HL-60 (cell line): ENCODE results near the gene SHH.

Source experiments
- DNase-seq, 2 experiments: peaks; one replicate each; pipeline ENCODE4 v3.0.0-alpha.2; 2010 to 2020; ENCODE audit warnings: low read depth in 1 of 2, low spot score in 1 of 2
- H3K27ac ChIP-seq: fragments of 250-450 bp; sonication (Bioruptor Pico); replicated peaks from 2 replicates; pipeline ENCODE4 v1.5.1; 2020; ENCODE audit warnings: mild to moderate bottlenecking, moderate library complexity
- H3K27me3 ChIP-seq: fragments of 250-450 bp; sonication (Bioruptor Pico); 2 replicates; pipeline ENCODE4 v1.5.1; 2021; ENCODE audit warnings: mild to moderate bottlenecking, moderate library complexity; ENCODE audit not compliant: insufficient read depth, poor library complexity, severe bottlenecking
- H3K4me3 ChIP-seq: replicated peaks from 2 replicates; pipeline ENCODE4 v1.5.1; 2011; ENCODE audit warnings: mild to moderate bottlenecking, control low read depth, low read length; ENCODE audit not compliant: insufficient read depth
- CTCF ChIP-seq: IDR thresholded peaks from one replicate; pipeline ENCODE4 v1.5.1; 2011; ENCODE audit warnings: low read length, control low read depth, inconsistent platforms; ENCODE audit not compliant: insufficient read depth
- GABPA ChIP-seq: IDR thresholded peaks from 2 replicates; pipeline ENCODE4 v1.6.1; 2012; ENCODE audit warnings: low read depth
- POLR2AphosphoS5 ChIP-seq: IDR thresholded peaks from 2 replicates; pipeline ENCODE4 v1.6.1; 2012; ENCODE audit warnings: low read depth
- REST ChIP-seq: IDR thresholded peaks from 2 replicates; pipeline ENCODE4 v1.6.1; 2012; ENCODE audit warnings: low read depth; ENCODE audit not compliant: insufficient replicate concordance
- SPI1 ChIP-seq: IDR thresholded peaks from 2 replicates; pipeline ENCODE4 v1.6.1; 2012; ENCODE audit warnings: low read depth, mild to moderate bottlenecking, borderline replicate concordance

Gene SHH

GRCh38 chr7:155791836-155792235 lies 20.4 kb downstream of the SHH start:
- TF ChIP-seq SPI1 (no peak), CTCF (no peak), POLR2AphosphoS5 (no peak), GABPA (no peak), REST (no peak)
- Histone ChIP-seq H3K27ac (no peak overlapping the region), H3K27me3 (peaks cover 7% of the 10 kb centered on the region), H3K4me3 (no peak overlapping the region)
- no peak for DNase-seq

GRCh38 chr7:155791214-155791737 lies 21.0 kb downstream of the SHH start:
- TF ChIP-seq SPI1, result no peak
- DNase-seq, result no peak
- H3K27me3 ChIP-seq, result peaks cover 7% of the 10 kb centered on the region
- H3K27ac ChIP-seq, result no peak overlapping the region
- no peak overlapping the region for H3K4me3 ChIP-seq

- Histone ChIP-seq H3K27me3 (peaks cover 7% of the 10 kb centered on the region), H3K4me3 (no peak overlapping the region), H3K27ac (no peak overlapping the region)
- DNase-seq, result no peak
- TF ChIP-seq REST (no peak), SPI1 (no peak), POLR2AphosphoS5 (no peak), CTCF (no peak), GABPA (no peak)
These were observed 21.6 kb downstream of the SHH start for GRCh38 chr7:155790666-155791065.

- no peak for DNase-seq
- Histone ChIP-seq H3K27ac (no peak overlapping the region), H3K4me3 (no peak overlapping the region), H3K27me3 (peaks cover 7% of the 10 kb centered on the region)
- no peak for TF ChIP-seq SPI1
- no peak for TF ChIP-seq POLR2AphosphoS5
- TF ChIP-seq REST, result no peak
- TF ChIP-seq GABPA, result no peak
- no peak for TF ChIP-seq CTCF
These were observed 23.1 kb downstream of the SHH start for GRCh38 chr7:155789001-155789725.
